ENCODE results near the gene MANEA. TPM values are rescaled to one million over a fixed set of nuclear protein-coding genes. Genes with fewer than 3 reads are reported as not detected.

The MANEA gene
- total and polyA plus RNA-seq, 10 of the 15 experiments (the other 5 are each of a cell fraction or from before 2014, with no cell fraction given), result 5.8 to 19.5 (median 12.5) TPM

DNA sequence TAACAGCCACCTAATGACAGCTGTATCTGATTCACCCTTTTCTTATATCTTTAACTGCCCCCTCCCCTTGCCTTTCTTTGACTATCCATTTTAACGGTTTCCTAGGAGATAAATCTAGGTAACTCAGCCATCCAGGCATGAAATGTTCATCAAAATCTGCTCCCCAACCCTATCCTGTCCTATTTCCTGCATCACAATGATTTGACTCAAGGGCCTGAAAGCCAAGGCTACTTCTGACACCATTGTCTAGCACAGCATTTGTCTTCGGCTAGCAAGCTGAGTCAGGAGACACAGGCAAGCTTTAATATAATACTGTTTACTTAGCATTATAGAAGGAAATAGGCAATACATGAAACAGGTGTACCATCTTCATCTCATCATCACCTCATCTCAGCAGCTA is 31.6 kb upstream of the MANEA start (continued):
- TF ChIP-seq, protein P1, sequence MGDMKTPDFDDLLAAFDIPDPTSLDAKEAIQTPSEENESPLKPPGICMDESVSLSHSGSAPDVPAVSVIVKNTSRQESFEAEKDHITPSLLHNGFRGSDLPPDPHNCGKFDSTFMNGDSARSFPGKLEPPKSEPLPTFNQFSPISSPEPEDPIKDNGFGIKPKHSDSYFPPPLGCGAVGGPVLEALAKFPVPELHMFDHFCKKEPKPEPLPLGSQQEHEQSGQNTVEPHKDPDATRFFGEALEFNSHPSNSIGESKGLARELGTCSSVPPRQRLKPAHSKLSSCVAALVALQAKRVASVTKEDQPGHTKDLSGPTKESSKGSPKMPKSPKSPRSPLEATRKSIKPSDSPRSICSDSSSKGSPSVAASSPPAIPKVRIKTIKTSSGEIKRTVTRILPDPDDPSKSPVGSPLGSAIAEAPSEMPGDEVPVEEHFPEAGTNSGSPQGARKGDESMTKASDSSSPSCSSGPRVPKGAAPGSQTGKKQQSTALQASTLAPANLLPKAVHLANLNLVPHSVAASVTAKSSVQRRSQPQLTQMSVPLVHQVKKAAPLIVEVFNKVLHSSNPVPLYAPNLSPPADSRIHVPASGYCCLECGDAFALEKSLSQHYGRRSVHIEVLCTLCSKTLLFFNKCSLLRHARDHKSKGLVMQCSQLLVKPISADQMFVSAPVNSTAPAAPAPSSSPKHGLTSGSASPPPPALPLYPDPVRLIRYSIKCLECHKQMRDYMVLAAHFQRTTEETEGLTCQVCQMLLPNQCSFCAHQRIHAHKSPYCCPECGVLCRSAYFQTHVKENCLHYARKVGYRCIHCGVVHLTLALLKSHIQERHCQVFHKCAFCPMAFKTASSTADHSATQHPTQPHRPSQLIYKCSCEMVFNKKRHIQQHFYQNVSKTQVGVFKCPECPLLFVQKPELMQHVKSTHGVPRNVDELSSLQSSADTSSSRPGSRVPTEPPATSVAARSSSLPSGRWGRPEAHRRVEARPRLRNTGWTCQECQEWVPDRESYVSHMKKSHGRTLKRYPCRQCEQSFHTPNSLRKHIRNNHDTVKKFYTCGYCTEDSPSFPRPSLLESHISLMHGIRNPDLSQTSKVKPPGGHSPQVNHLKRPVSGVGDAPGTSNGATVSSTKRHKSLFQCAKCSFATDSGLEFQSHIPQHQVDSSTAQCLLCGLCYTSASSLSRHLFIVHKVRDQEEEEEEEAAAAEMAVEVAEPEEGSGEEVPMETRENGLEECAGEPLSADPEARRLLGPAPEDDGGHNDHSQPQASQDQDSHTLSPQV (IDR thresholded peaks at IDR 0.05), result no peak
- no peak for TF ChIP-seq RB1 (IDR thresholded peaks at IDR 0.05; ENCODE audit: borderline replicate concordance)

DNA sequence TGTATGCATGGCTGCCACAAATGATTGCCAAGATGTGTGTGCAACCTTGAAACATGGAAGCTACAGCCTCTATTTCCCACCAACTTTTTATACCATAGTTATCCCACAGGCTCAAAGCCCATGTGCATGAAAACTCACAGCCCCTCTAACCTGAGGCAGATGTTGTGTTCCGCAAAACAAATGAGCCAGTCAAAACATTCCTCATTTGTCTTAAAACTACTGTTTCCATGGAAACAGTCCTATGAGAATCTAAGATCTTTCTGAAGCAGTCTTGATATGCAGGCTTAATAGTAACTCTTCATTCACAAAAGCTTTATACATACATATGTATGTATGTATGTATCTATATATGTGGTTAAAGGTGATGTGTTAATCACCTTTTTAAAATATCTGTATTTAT is 31.2 kb upstream of the MANEA start:
- no peaks in the 10 kb centered on the region for H4K20me1 ChIP-seq (ENCODE audit: control insufficient read depth, insufficient read depth)
- H3K36me3 ChIP-seq (ENCODE audit: control insufficient read depth in 2 of 2, insufficient read depth in 2 of 2, low read length in 1 of 2), result no peaks in the 10 kb centered on the region
- no peak for DNase-seq (ENCODE audit: low read depth, low spot score)
- H3K9me3 ChIP-seq (replicated peaks; ENCODE audit: control insufficient read depth, insufficient read depth, low read length), result no peaks in the 10 kb centered on the region
- no peaks in the 10 kb centered on the region for H3K4me1 ChIP-seq (ENCODE audit: control insufficient read depth, insufficient read depth, low read length)
- ChIA-PET SMC1A (ENCODE audit: uncharacterized antibody, unreplicated experiment) (no interaction called here), CTCF (no interaction called here), POLR2A (no interaction called here), RAD21 (ENCODE audit: unreplicated experiment) (no interaction called here)
- intact Hi-C loops (cut with micrococcal nuclease; ENCODE audit: unreplicated experiment), result no loop called here
- no peak overlapping the region for H3K4me3 ChIP-seq
- TF ChIP-seq TBL1XR1 (IDR thresholded peaks at IDR 0.05; ENCODE audit: low read depth, low read length), result no peak
- no peaks in the 10 kb centered on the region; a peak in 1 of 4 replicates for H3K27me3 ChIP-seq (replicated peaks in 1 of 2; ENCODE audit: control insufficient read depth in 2 of 2, insufficient read depth in 2 of 2, low read length in 1 of 2)
- H3K79me2 ChIP-seq (ENCODE audit: control insufficient read depth, insufficient read depth, low read length), result no peaks in the 10 kb centered on the region
- H3K9ac ChIP-seq (ENCODE audit: control insufficient read depth, insufficient read depth, low read length), result no peak overlapping the region
- BruUV-seq (replicated peaks), result no TSS peak
- ATAC-seq, result no peak
- H2AFZ ChIP-seq (ENCODE audit: control insufficient read depth, low read depth, low read length), result no peak overlapping the region
- in situ Hi-C loops (cut with MboI), result no loop called here
- H3K27ac ChIP-seq (ENCODE audit: control insufficient read depth, insufficient read depth), result no peak overlapping the region
- FAIRE-seq, result no peak
- 100% methylated on average over 1 of the region's 1 CpG for WGBS (ENCODE audit: insufficient coverage, insufficient replicate concordance, low lambda C conversion rate, missing lambda C conversion rate)
- H3K4me2 ChIP-seq (ENCODE audit: control insufficient read depth, insufficient read depth), result no peak overlapping the region
